ENCODE data around the gene GDF7.

Gene GDF7

DNA sequence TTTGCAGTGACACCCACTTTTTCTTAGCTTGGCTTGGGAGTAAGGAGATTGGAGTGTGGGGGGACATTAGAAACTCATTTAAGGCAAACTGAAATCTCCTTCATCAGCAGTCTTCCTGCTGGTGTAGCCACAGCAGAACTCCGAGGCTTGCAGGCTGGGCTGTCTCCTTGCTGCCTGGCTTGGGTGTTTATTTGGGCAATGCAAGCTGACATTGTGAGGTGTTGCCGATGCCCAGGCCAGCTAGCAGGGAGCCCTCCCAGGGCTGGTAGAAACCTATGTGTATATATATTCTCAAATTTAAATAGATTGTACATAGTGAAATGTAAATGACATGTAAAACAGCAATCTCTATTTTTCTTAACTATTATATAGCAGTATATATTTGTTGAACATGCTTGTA, 11.8 kb downstream of the GDF7 start:
- H3K4me1 ChIP-seq (ENCODE audit: insufficient read depth, low read length), result no peaks in the 10 kb centered on the region
- H3K9me3 ChIP-seq (ENCODE audit: insufficient read depth, low read length, severe bottlenecking), result no peaks in the 10 kb centered on the region
- no peak overlapping the region for H3K27ac ChIP-seq (ENCODE audit: low read length)
- TF ChIP-seq, protein P1, sequence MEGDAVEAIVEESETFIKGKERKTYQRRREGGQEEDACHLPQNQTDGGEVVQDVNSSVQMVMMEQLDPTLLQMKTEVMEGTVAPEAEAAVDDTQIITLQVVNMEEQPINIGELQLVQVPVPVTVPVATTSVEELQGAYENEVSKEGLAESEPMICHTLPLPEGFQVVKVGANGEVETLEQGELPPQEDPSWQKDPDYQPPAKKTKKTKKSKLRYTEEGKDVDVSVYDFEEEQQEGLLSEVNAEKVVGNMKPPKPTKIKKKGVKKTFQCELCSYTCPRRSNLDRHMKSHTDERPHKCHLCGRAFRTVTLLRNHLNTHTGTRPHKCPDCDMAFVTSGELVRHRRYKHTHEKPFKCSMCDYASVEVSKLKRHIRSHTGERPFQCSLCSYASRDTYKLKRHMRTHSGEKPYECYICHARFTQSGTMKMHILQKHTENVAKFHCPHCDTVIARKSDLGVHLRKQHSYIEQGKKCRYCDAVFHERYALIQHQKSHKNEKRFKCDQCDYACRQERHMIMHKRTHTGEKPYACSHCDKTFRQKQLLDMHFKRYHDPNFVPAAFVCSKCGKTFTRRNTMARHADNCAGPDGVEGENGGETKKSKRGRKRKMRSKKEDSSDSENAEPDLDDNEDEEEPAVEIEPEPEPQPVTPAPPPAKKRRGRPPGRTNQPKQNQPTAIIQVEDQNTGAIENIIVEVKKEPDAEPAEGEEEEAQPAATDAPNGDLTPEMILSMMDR (IDR thresholded peaks at IDR 0.05; ENCODE audit: borderline replicate concordance, extremely low read depth, low read length, poor library complexity, severe bottlenecking), result no peak
- TF ChIP-seq EZH2 (IDR thresholded peaks at IDR 0.05; ENCODE audit: borderline replicate concordance, low read depth, low read length, severe bottlenecking), result no peak
- no peak overlapping the region for H3K4me3 ChIP-seq (ENCODE audit: low read depth in 1 of 2, low read length in 2 of 2)
- H3K79me2 ChIP-seq (ENCODE audit: insufficient read depth, low read length), result no peaks in the 10 kb centered on the region
- DNase-seq (no peak), ATAC-seq (ENCODE audit: insufficient read depth, low read depth) (no peak)
- H2AFZ ChIP-seq (ENCODE audit: low read depth, low read length), result no peak overlapping the region
- no peaks in the 10 kb centered on the region for H4K20me1 ChIP-seq (ENCODE audit: insufficient read depth, low read length)
- H3K27me3 ChIP-seq (ENCODE audit: insufficient read depth, low read length, poor library complexity), result no peaks in the 10 kb centered on the region
- no peak overlapping the region for H3K9ac ChIP-seq (ENCODE audit: low read depth, low read length)
- no peak overlapping the region for H3K4me2 ChIP-seq (ENCODE audit: insufficient read depth, low read length)
- peaks cover 3% of the 10 kb centered on the region; the same call in 1 of the 2 replicates for H3K36me3 ChIP-seq (ENCODE audit: insufficient read depth, low read length)

DNA sequence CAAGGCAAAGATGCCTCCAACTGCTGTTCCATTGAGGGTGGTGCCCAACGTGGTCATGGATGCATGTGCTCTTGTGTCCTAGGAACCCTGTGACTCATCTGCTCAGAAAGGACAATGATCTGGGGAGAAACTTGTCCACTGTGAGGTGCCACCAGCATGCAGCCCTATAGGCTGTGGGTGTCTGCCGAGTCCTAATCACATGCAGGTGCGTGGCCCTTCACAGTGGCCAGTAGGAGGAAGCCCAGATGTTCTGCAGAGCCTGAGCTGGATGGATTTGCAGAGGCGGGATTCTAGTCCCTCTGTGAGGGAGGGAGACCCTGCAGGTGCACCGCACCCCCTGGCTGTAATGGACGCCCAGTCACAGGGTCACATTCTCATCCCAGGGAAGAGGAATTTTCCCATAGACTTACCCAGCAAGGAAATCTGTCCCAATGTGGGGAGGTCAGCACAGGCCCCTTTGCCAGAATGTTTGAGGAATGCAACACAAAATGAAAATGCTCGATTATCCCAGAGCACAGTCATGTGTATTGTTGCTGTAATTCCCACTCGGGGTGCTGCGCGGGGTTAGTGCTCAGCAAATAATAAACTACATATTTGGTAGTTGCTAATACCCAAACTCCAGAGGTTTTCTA, 13.9 kb downstream of the GDF7 start:
- no peak for ATAC-seq (ENCODE audit: insufficient read depth, low read depth)
- H3K4me1 ChIP-seq (ENCODE audit: insufficient read depth, low read length), result no peaks in the 10 kb centered on the region
- DNase-seq, result no peak
- H3K27me3 ChIP-seq (ENCODE audit: insufficient read depth, low read length, poor library complexity), result no peaks in the 10 kb centered on the region
- no peak overlapping the region for H3K27ac ChIP-seq (ENCODE audit: low read length)
- no peak overlapping the region for H3K4me2 ChIP-seq (ENCODE audit: insufficient read depth, low read length)
- no peak overlapping the region for H3K9ac ChIP-seq (ENCODE audit: low read depth, low read length)
- no peak overlapping the region for H2AFZ ChIP-seq (ENCODE audit: low read depth, low read length)
- no peak overlapping the region for H3K4me3 ChIP-seq (ENCODE audit: low read depth in 1 of 2, low read length in 2 of 2)
- no peaks in the 10 kb centered on the region for H4K20me1 ChIP-seq (ENCODE audit: insufficient read depth, low read length)
- H3K36me3 ChIP-seq (ENCODE audit: insufficient read depth, low read length), result peaks cover 7% of the 10 kb centered on the region; the same call in 1 of the 2 replicates
- no peaks in the 10 kb centered on the region for H3K79me2 ChIP-seq (ENCODE audit: insufficient read depth, low read length)
- no peak for TF ChIP-seq EZH2 (IDR thresholded peaks at IDR 0.05; ENCODE audit: borderline replicate concordance, low read depth, low read length, severe bottlenecking)
- TF ChIP-seq, protein P1 (IDR thresholded peaks at IDR 0.05; ENCODE audit: borderline replicate concordance, extremely low read depth, low read length, poor library complexity, severe bottlenecking), result no peak
- no peaks in the 10 kb centered on the region for H3K9me3 ChIP-seq (ENCODE audit: insufficient read depth, low read length, severe bottlenecking)

DNA sequence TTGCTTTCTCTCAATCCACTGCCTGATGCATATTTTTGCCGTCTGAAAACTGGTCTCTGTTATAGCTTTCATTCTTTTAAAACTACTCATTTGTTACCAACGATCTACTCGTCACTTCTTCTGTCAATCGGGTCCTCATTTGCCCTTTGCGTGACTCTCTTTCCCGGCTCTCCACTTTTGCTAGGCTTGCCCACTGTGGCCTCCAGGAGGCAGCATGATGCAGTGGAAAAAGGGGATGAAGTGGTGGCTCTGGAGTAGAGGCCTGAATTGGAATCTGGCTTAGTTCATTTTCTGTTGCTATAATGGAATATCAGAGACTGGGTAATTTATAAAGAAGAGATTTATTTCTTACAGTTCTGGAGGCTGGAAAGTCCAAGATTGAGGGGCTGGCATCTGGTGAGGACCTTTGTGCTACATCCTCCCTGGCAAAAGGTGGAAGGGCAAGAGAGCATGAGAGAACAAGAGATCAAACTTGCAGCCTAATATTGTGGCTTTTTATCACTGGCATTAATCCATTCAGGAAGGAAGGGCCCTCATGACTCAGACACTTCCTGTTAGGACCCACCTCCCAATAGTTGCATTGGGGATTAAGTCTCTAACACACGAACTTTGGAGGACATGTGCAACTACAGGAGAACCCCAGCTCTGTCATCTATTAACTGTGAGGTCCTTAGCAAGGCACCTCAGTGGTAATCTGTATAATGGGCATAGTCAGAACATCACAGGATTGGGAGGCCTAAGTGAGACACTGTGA, 15.4 kb downstream of the GDF7 start:
- Histone ChIP-seq H4K20me1 (ENCODE audit: insufficient read depth, low read length) (no peaks in the 10 kb centered on the region), H3K4me3 (ENCODE audit: low read depth in 1 of 2, low read length in 2 of 2) (no peak overlapping the region), H3K4me2 (ENCODE audit: insufficient read depth, low read length) (no peak overlapping the region), H3K9me3 (ENCODE audit: insufficient read depth, low read length, severe bottlenecking) (no peaks in the 10 kb centered on the region), H3K27me3 (ENCODE audit: insufficient read depth, low read length, poor library complexity) (no peaks in the 10 kb centered on the region), H2AFZ (ENCODE audit: low read depth, low read length) (no peak overlapping the region), H3K79me2 (ENCODE audit: insufficient read depth, low read length) (no peaks in the 10 kb centered on the region), H3K36me3 (ENCODE audit: insufficient read depth, low read length) (peaks cover 7% of the 10 kb centered on the region; the same call in 1 of the 2 replicates), H3K9ac (ENCODE audit: low read depth, low read length) (no peak overlapping the region), H3K4me1 (ENCODE audit: insufficient read depth, low read length) (no peaks in the 10 kb centered on the region), H3K27ac (ENCODE audit: low read length) (no peak overlapping the region)
- DNase-seq (no peak), ATAC-seq (ENCODE audit: insufficient read depth, low read depth) (no peak; the same call in 2 of the 3 replicates)
- TF ChIP-seq, protein P1 (IDR thresholded peaks at IDR 0.05; ENCODE audit: borderline replicate concordance, extremely low read depth, low read length, poor library complexity, severe bottlenecking), result peak; percentile 58
- no peak for TF ChIP-seq EZH2 (IDR thresholded peaks at IDR 0.05; ENCODE audit: borderline replicate concordance, low read depth, low read length, severe bottlenecking)
